ENCODE results near the gene RIPOR3. TPM values are rescaled to one million over a fixed set of nuclear protein-coding genes. Genes with fewer than 3 reads are reported as not detected.

Gene RIPOR3
- total RNA-seq, 1 experiment from 2014 or later: 0.46 TPM

DNA sequence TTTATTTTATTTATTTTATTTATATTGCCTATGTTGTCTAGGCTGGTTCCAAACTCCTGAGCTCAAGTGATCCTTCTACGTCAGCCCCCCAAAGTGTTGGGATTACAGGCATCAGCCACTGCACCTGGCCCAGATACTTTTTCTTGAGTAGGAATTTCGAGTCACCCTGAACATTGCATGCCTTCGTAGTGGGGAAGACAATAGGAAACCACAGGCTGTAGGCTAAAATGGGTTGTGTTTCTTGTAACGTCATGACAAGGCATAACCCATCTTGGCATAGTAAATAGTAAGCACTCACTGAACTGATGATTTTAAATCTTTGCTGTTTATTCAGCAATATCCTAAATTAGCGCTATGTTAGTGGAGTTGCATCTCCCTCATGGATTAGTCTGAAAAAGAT lies 146.2 kb downstream of the RIPOR3 start:
- Histone ChIP-seq H4K5ac (ENCODE audit: insufficient read length, low read depth, low read length) (no peak overlapping the region), H3K18ac (ENCODE audit: insufficient read length, low read depth, low read length) (no peak overlapping the region), H3K4me2 (ENCODE audit: insufficient read depth, insufficient read length, low read length) (no peak overlapping the region), H2BK5ac (ENCODE audit: insufficient read length, low read length) (no peak overlapping the region), H3K79me2 (ENCODE audit: insufficient read depth, low read length) (no peaks in the 10 kb centered on the region), H4K20me1 (ENCODE audit: control insufficient read depth, insufficient read depth, insufficient read length) (no peaks in the 10 kb centered on the region), H3K9me3 (ENCODE audit: control insufficient read depth, low read depth, low read length) (no peaks in the 10 kb centered on the region), H3K79me1 (ENCODE audit: insufficient read depth, low read depth, low read length, poor library complexity, severe bottlenecking) (no peaks in the 10 kb centered on the region), H4K8ac (replicated peaks; ENCODE audit: insufficient read length, low read depth, low read length) (no peak overlapping the region), H2AFZ (ENCODE audit: low read length) (no peak overlapping the region), H3T11ph (ENCODE audit: low read length) (no peak overlapping the region), H3K27ac (ENCODE audit: insufficient read length, low read depth, low read length) (no peak overlapping the region), H2BK15ac (ENCODE audit: low read depth, low read length) (no peak overlapping the region), H2BK12ac (ENCODE audit: insufficient read length, low read depth, low read length) (no peak overlapping the region), H3K23ac (ENCODE audit: insufficient read length, low read depth, low read length) (no peak overlapping the region), H2BK120ac (ENCODE audit: low read depth, low read length, poor library complexity, severe bottlenecking) (no peak overlapping the region), H3K14ac (ENCODE audit: insufficient read depth, low read length) (no peak overlapping the region), H3K4me1 (ENCODE audit: insufficient read depth, low read length) (no peaks in the 10 kb centered on the region), H2BK20ac (ENCODE audit: low read depth, low read length, poor library complexity, severe bottlenecking) (no peak overlapping the region), H3K23me2 (ENCODE audit: insufficient read length, low read depth, low read length, poor library complexity, severe bottlenecking) (no peaks in the 10 kb centered on the region), H3K4ac (ENCODE audit: low read depth, low read length) (no peak overlapping the region), H2AK5ac (ENCODE audit: insufficient read length, low read length) (no peak overlapping the region), H4K91ac (ENCODE audit: insufficient read length, low read depth, low read length) (no peak overlapping the region), H3K27me3 (ENCODE audit: insufficient read depth, low read length) (no peaks in the 10 kb centered on the region), H3K9ac (ENCODE audit: extremely low read depth, insufficient read length, low read length) (no peak overlapping the region), H3K56ac (ENCODE audit: insufficient read length, low read depth, low read length) (no peak overlapping the region)
- no peaks in the 10 kb centered on the region for H3K27me3 Mint-ChIP-seq (ENCODE audit: low read depth)
- DNase-seq: no peak
- no peaks in the 10 kb centered on the region; a peak in 1 of 7 replicates for H3K36me3 Mint-ChIP-seq (ENCODE audit: insufficient read depth in 1 of 3, low read depth in 3 of 3)
- no peak overlapping the region for H3K27ac Mint-ChIP-seq
- no peaks in the 10 kb centered on the region; a peak in 1 of 5 replicates for H3K9me3 Mint-ChIP-seq
- H3K4me3 Mint-ChIP-seq: no peak overlapping the region
- no CpG with 5 or more reads among the region's 5 CpGs for WGBS (ENCODE audit: extremely low coverage, insufficient read length, low lambda C conversion rate)
- TF ChIP-seq, protein P1, sequence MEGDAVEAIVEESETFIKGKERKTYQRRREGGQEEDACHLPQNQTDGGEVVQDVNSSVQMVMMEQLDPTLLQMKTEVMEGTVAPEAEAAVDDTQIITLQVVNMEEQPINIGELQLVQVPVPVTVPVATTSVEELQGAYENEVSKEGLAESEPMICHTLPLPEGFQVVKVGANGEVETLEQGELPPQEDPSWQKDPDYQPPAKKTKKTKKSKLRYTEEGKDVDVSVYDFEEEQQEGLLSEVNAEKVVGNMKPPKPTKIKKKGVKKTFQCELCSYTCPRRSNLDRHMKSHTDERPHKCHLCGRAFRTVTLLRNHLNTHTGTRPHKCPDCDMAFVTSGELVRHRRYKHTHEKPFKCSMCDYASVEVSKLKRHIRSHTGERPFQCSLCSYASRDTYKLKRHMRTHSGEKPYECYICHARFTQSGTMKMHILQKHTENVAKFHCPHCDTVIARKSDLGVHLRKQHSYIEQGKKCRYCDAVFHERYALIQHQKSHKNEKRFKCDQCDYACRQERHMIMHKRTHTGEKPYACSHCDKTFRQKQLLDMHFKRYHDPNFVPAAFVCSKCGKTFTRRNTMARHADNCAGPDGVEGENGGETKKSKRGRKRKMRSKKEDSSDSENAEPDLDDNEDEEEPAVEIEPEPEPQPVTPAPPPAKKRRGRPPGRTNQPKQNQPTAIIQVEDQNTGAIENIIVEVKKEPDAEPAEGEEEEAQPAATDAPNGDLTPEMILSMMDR (conservative IDR thresholded peaks at IDR 0.05): no peak
- H3K4me1 Mint-ChIP-seq: peaks cover 9 to 14% of the 10 kb centered on the region in 2 experiments
